ENCODE results near the gene TMEM259. TPM values are rescaled to one million over a fixed set of nuclear protein-coding genes. Genes with fewer than 3 reads are reported as not detected.

Gene TMEM259
- total and polyA plus RNA-seq, 9 of the 15 experiments (the other 6 are each of a cell fraction or from before 2014, with no cell fraction given) = 0.52 to 231 (median 63.6) TPM

DNA sequence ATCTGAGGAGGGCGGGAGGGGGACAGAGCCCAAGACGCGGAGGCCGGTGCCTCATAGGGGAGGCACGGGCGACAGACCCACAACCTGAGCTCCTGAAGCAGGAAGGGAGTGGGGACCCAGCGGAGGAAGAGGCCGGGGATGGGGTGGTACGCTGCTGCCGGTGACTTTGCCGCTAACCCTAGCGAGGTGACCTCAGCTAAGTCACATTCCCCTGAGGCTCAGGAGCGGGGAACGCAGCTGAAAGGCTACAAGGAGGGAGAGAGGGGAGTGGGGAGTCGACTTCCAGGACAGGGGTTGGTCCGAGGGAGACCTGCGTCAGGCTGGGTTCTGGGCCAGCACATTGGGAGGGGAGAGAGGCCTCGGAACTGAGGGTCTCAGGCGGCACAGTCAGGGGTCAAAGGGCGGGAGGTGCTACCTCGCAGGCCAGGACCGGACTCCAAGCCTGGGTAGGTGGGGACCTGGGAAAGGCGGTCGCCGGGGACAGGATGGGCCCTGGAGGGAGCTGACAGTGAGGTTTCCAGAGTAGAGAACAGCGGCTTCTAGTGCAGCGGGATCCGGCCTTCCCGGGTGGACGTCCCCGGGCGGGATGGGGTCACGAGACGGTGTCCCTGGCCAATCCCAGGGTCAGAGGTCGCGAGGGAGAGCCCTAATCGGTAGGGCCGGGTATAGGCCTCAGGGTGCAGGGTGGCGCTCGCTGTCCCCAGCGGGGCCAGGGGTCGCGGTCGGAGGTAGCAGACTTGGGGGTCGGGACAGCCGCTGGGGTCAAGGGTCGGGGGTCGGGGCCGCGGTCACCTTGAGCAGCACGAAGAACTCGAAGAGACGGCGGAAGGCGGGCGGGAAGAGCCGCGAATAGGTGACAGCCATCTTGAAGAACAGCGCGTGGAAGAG is 699 bp downstream of the TMEM259 start (continued):
- TF ChIP-seq, protein P1, sequence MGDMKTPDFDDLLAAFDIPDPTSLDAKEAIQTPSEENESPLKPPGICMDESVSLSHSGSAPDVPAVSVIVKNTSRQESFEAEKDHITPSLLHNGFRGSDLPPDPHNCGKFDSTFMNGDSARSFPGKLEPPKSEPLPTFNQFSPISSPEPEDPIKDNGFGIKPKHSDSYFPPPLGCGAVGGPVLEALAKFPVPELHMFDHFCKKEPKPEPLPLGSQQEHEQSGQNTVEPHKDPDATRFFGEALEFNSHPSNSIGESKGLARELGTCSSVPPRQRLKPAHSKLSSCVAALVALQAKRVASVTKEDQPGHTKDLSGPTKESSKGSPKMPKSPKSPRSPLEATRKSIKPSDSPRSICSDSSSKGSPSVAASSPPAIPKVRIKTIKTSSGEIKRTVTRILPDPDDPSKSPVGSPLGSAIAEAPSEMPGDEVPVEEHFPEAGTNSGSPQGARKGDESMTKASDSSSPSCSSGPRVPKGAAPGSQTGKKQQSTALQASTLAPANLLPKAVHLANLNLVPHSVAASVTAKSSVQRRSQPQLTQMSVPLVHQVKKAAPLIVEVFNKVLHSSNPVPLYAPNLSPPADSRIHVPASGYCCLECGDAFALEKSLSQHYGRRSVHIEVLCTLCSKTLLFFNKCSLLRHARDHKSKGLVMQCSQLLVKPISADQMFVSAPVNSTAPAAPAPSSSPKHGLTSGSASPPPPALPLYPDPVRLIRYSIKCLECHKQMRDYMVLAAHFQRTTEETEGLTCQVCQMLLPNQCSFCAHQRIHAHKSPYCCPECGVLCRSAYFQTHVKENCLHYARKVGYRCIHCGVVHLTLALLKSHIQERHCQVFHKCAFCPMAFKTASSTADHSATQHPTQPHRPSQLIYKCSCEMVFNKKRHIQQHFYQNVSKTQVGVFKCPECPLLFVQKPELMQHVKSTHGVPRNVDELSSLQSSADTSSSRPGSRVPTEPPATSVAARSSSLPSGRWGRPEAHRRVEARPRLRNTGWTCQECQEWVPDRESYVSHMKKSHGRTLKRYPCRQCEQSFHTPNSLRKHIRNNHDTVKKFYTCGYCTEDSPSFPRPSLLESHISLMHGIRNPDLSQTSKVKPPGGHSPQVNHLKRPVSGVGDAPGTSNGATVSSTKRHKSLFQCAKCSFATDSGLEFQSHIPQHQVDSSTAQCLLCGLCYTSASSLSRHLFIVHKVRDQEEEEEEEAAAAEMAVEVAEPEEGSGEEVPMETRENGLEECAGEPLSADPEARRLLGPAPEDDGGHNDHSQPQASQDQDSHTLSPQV (IDR thresholded peaks at IDR 0.05) = no peak
- TF ChIP-seq ZNF444 (CRISPR knock-in tag; IDR thresholded peaks at IDR 0.05) (no peak), ATF1 (CRISPR knock-in tag; IDR thresholded peaks at IDR 0.05) (no peak), ATF1 (tag; IDR thresholded peaks at IDR 0.05) (no peak), SAP30 (IDR thresholded peaks at IDR 0.05; ENCODE audit: borderline replicate concordance, insufficient read depth, low read depth, low read length, poor library complexity, severe bottlenecking) (peak; percentile 36), KDM5B (IDR thresholded peaks at IDR 0.05; ENCODE audit: insufficient replicate concordance, low read depth, low read length) (peak; percentile 56), HIVEP1 (CRISPR knock-in tag; IDR thresholded peaks at IDR 0.05) (no peak), RBFOX2 (IDR thresholded peaks at IDR 0.05; ENCODE audit: low read depth, low read length) (peak; percentile 41), CBFA2T2 (conservative IDR thresholded peaks at IDR 0.05) (no peak), ZNF274 (IDR thresholded peaks at IDR 0.05; ENCODE audit: borderline replicate concordance, low read depth, low read length) (no peak), FOXP1 (CRISPR knock-in tag; IDR thresholded peaks at IDR 0.05) (0 out of 2 replicates have a peak, but pooled peaks have one; percentile 8), BHLHE40 (IDR thresholded peaks at IDR 0.05; ENCODE audit: low read length) (peak; percentile 38; the same call in 1 of the 2 replicates), CHD1 (IDR thresholded peaks at IDR 0.05; ENCODE audit: low read length) (peak; percentile 77), ZNF707 (CRISPR knock-in tag; conservative IDR thresholded peaks at IDR 0.05) (no peak), NR3C1 (CRISPR knock-in tag; IDR thresholded peaks at IDR 0.05) (0 out of 2 replicates have a peak, but pooled peaks have one; percentile 18), FOXK1 (CRISPR knock-in tag; IDR thresholded peaks at IDR 0.05; ENCODE audit: borderline replicate concordance) (peak; percentile 62; the same call in 1 of the 2 replicates)
- TF ChIP-seq, protein P2, sequence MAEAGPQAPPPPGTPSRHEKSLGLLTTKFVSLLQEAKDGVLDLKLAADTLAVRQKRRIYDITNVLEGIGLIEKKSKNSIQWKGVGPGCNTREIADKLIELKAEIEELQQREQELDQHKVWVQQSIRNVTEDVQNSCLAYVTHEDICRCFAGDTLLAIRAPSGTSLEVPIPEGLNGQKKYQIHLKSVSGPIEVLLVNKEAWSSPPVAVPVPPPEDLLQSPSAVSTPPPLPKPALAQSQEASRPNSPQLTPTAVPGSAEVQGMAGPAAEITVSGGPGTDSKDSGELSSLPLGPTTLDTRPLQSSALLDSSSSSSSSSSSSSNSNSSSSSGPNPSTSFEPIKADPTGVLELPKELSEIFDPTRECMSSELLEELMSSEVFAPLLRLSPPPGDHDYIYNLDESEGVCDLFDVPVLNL (CRISPR knock-in tag; IDR thresholded peaks at IDR 0.05; ENCODE audit: low read depth) = no peak
- TF ChIP-seq, protein P3, sequence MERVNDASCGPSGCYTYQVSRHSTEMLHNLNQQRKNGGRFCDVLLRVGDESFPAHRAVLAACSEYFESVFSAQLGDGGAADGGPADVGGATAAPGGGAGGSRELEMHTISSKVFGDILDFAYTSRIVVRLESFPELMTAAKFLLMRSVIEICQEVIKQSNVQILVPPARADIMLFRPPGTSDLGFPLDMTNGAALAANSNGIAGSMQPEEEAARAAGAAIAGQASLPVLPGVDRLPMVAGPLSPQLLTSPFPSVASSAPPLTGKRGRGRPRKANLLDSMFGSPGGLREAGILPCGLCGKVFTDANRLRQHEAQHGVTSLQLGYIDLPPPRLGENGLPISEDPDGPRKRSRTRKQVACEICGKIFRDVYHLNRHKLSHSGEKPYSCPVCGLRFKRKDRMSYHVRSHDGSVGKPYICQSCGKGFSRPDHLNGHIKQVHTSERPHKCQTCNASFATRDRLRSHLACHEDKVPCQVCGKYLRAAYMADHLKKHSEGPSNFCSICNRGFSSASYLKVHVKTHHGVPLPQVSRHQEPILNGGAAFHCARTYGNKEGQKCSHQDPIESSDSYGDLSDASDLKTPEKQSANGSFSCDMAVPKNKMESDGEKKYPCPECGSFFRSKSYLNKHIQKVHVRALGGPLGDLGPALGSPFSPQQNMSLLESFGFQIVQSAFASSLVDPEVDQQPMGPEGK (CRISPR knock-in tag; IDR thresholded peaks at IDR 0.05; ENCODE audit: borderline replicate concordance) = no peak
- TF ChIP-seq, protein P4, sequence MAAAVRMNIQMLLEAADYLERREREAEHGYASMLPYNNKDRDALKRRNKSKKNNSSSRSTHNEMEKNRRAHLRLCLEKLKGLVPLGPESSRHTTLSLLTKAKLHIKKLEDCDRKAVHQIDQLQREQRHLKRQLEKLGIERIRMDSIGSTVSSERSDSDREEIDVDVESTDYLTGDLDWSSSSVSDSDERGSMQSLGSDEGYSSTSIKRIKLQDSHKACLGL (CRISPR knock-in tag; IDR thresholded peaks at IDR 0.05; ENCODE audit: borderline replicate concordance, poor library complexity, severe bottlenecking) = no peak
